Natural killer cell (primary cell): ENCODE measurements around the gene GADL1. TPM values are rescaled to one million over a fixed set of nuclear protein-coding genes. Genes with fewer than 3 reads are reported as not detected.

Experiments
- ATAC-seq, 3 donors: fragments of 150-1000 bp in 2 of 3; fragments of 200-7000 bp in 1 of 3; cut with Tn5 transposase; 1 replicate in 1 of 3; 2 replicates in 2 of 3; pipeline ENCODE4 v1.10.0; 2021; ENCODE audit warnings: mild to moderate bottlenecking in 2 of 3, moderate library complexity in 2 of 3
- DNase-seq, 2 donors: peaks; one replicate each; pipeline versions ENCODE4 v3.0.0 to v3.0.0-alpha.2; 2013 to 2021; ENCODE audit warnings: mixed read lengths in 1 of 2
- H3K27ac ChIP-seq: one replicate; pipeline ENCODE4 v1.5.1; 2013; ENCODE audit warnings: mild to moderate bottlenecking, low read length
- H3K27me3 ChIP-seq: one replicate; pipeline ENCODE4 v1.6.1; 2013; ENCODE audit warnings: low read length; ENCODE audit not compliant: control insufficient read depth, insufficient read depth
- H3K36me3 ChIP-seq: one replicate; pipeline ENCODE4 v1.6.1; 2013; ENCODE audit warnings: low read length; ENCODE audit not compliant: control insufficient read depth, insufficient read depth
- H3K4me1 ChIP-seq: one replicate; pipeline ENCODE4 v1.6.1; 2013; ENCODE audit warnings: low read length; ENCODE audit not compliant: control insufficient read depth, insufficient read depth
- H3K4me3 ChIP-seq: one replicate; pipeline ENCODE4 v1.5.1; 2013; ENCODE audit warnings: low read length
- H3K9me3 ChIP-seq: one replicate; pipeline ENCODE4 v1.6.1; 2013; ENCODE audit warnings: low read length; ENCODE audit not compliant: control insufficient read depth, insufficient read depth
- H3K27ac Mint-ChIP-seq, 2 donors: one replicate each; pipeline ENCODE4 v1.8.0; 2022; ENCODE audit warnings: mild to moderate bottlenecking in 2 of 2, mixed read lengths in 2 of 2, moderate library complexity in 1 of 2
- H3K27me3 Mint-ChIP-seq, 2 donors: one replicate each; pipeline ENCODE4 v1.8.0; 2022; ENCODE audit warnings: low read depth in 2 of 2, mixed read lengths in 2 of 2
- H3K36me3 Mint-ChIP-seq: one replicate; pipeline ENCODE4 v1.8.0; 2022; ENCODE audit warnings: mixed read lengths
- H3K4me1 Mint-ChIP-seq, 2 donors: one replicate each; pipeline ENCODE4 v1.8.0; 2022; ENCODE audit warnings: mixed read lengths in 2 of 2
- H3K4me3 Mint-ChIP-seq: one replicate; pipeline ENCODE4 v1.8.0; 2022; ENCODE audit warnings: mild to moderate bottlenecking, moderate library complexity, mixed read lengths
- H3K9me3 Mint-ChIP-seq, 2 donors: one replicate each; pipeline ENCODE4 v1.8.0; 2022; ENCODE audit warnings: mixed read lengths in 2 of 2
- CTCF ChIP-seq: fragments of 200-600 bp; IDR thresholded peaks from one replicate; pipeline ENCODE4 v1.8.0; 2022; ENCODE audit warnings: antibody characterized with exemption
- WGBS: methylation state at CpG from one replicate; pipeline ENCODE4 v1.1.7; 2013; ENCODE audit warnings: missing lambda C conversion rate; ENCODE audit not compliant: insufficient coverage; 5-methylcytosine and 5-hydroxymethylcytosine counted together
- intact Hi-C: fragments of 100-400 bp; cut with micrococcal nuclease; formaldehyde crosslinking; loops from one replicate; pipeline ENCODE4 v1.14.2; 2022
- total RNA-seq, 4 donors: library from RNA; stranded (reverse); fragments of 120-200 nt in 1 of 4; gene quantifications; one replicate each; pipeline versions ENCODE4 v1.2.3 to v1.2.4, GENCODE V29; 2013 to 2022

GADL1 gene
- total RNA-seq, 3 donors from 2014 or later (not counting 1 experiment from before 2014, with no cell fraction given): not detected

GRCh38 chr3:30741889-30742288, 152.6 kb downstream of the GADL1 start:
- no peak for TF ChIP-seq CTCF
- Histone ChIP-seq H3K27me3 (no peaks in the 10 kb centered on the region), H3K27ac (no peak overlapping the region), H3K9me3 (no peaks in the 10 kb centered on the region), H3K4me1 (peaks cover 3% of the 10 kb centered on the region), H3K4me3 (no peak overlapping the region), H3K36me3 (no peaks in the 10 kb centered on the region)
- ATAC-seq: no peak
- Mint-ChIP-seq H3K27ac (no peak overlapping the region), H3K36me3 (no peaks in the 10 kb centered on the region), H3K4me3 (no peak overlapping the region), H3K9me3 (no peaks in the 10 kb centered on the region), H3K27me3 (no peaks in the 10 kb centered on the region), H3K4me1 (peaks cover 6 to 18% of the 10 kb centered on the region in 2 donors)
- DNase-seq: no peak
- WGBS: 97% methylated on average over 2 of the region's 2 CpGs
- intact Hi-C loops: no loop called here

GRCh38 chr3:30738605-30739004, 155.9 kb downstream of the GADL1 start:
- Histone ChIP-seq H3K27ac (no peak overlapping the region), H3K4me1 (peaks cover 3% of the 10 kb centered on the region), H3K4me3 (no peak overlapping the region), H3K36me3 (no peaks in the 10 kb centered on the region), H3K27me3 (no peaks in the 10 kb centered on the region), H3K9me3 (no peaks in the 10 kb centered on the region)
- H3K4me1 Mint-ChIP-seq: peaks cover 12 to 31% of the 10 kb centered on the region in 2 donors
- H3K27me3 Mint-ChIP-seq: peaks cover 0 to 1% of the 10 kb centered on the region in 2 donors
- intact Hi-C loops: no loop called here
- WGBS: 49% methylated on average over 3 of the region's 3 CpGs
- no peak overlapping the region for H3K27ac Mint-ChIP-seq
- H3K9me3 Mint-ChIP-seq: no peaks in the 10 kb centered on the region
- no peak for TF ChIP-seq CTCF
- H3K4me3 Mint-ChIP-seq: no peak overlapping the region
- H3K36me3 Mint-ChIP-seq: no peaks in the 10 kb centered on the region
- no peak for DNase-seq
- peak in 1 of 3 donors; percentile 43 for ATAC-seq

- Histone ChIP-seq H3K9me3 (no peaks in the 10 kb centered on the region), H3K4me1 (peaks cover 3% of the 10 kb centered on the region), H3K4me3 (no peak overlapping the region), H3K27ac (no peak overlapping the region), H3K36me3 (no peaks in the 10 kb centered on the region), H3K27me3 (no peaks in the 10 kb centered on the region)
- no peak for ATAC-seq
- intact Hi-C loops: no loop called here
- no peak overlapping the region for H3K27ac Mint-ChIP-seq
- 83% methylated on average over 3 of the region's 3 CpGs for WGBS
- DNase-seq: no peak
- H3K9me3 Mint-ChIP-seq: no peaks in the 10 kb centered on the region
- TF ChIP-seq CTCF: no peak
- H3K4me1 Mint-ChIP-seq: peaks cover 7 to 30% of the 10 kb centered on the region in 2 donors
- H3K4me3 Mint-ChIP-seq: no peak overlapping the region
- H3K36me3 Mint-ChIP-seq: no peaks in the 10 kb centered on the region
- H3K27me3 Mint-ChIP-seq: peaks cover 0 to 3% of the 10 kb centered on the region in 2 donors
These were observed 156.5 kb downstream of the GADL1 start for GRCh38 chr3:30737743-30738499.

- 72% methylated on average over 2 of the region's 2 CpGs for WGBS
- Mint-ChIP-seq H3K27me3 (peaks cover 0 to 3% of the 10 kb centered on the region in 2 donors), H3K4me1 (peaks cover 26 to 34% of the 10 kb centered on the region in 2 donors), H3K27ac (no peak overlapping the region), H3K36me3 (no peaks in the 10 kb centered on the region), H3K9me3 (no peaks in the 10 kb centered on the region), H3K4me3 (no peak overlapping the region)
- H3K36me3 ChIP-seq: no peaks in the 10 kb centered on the region
- DNase-seq: no peak
- no peaks in the 10 kb centered on the region for H3K9me3 ChIP-seq
- H3K27ac ChIP-seq: no peak overlapping the region
- no peaks in the 10 kb centered on the region for H3K4me1 ChIP-seq
- intact Hi-C loops: no loop called here
- TF ChIP-seq CTCF: no peak
- no peak overlapping the region for H3K4me3 ChIP-seq
- no peak for ATAC-seq
- H3K27me3 ChIP-seq: no peaks in the 10 kb centered on the region
These were observed 160.8 kb downstream of the GADL1 start for GRCh38 chr3:30733696-30734095.
